ENCODE results near the gene PIK3R3. TPM values are rescaled to one million over a fixed set of nuclear protein-coding genes. Genes with fewer than 3 reads are reported as not detected.

The PIK3R3 gene
- total and polyA plus RNA-seq, 9 of the 15 experiments (the other 6 are each of a cell fraction or from before 2014, with no cell fraction given): 1.4 to 7.7 (median 4.6) TPM

GRCh38 chr1:46099215-46099614 is 33.2 kb downstream of the PIK3R3 start:
- ChIA-PET POLR2A (no interaction called here), CTCF (ENCODE audit: low intra/inter-chr PET ratio) (no interaction called here)
- H3K9ac ChIP-seq (ENCODE audit: insufficient read depth in 1 of 2, low read depth in 2 of 2, low read length in 2 of 2): no peak overlapping the region
- H2AFZ ChIP-seq (ENCODE audit: low read depth, low read length): no peak overlapping the region
- no peak overlapping the region for H3K27ac ChIP-seq (ENCODE audit: extremely low read depth, low read depth, low read length)
- 100% methylated on average over 1 of the region's 1 CpG for WGBS (ENCODE audit: insufficient coverage, low coverage, missing lambda C conversion rate)
- H3K4me1 ChIP-seq (replicated peaks in 1 of 2; ENCODE audit: control insufficient read depth in 2 of 2, insufficient read depth in 2 of 2, low read length in 2 of 2): peaks cover 4 to 6% of the 10 kb centered on the region in 2 experiments; a peak in 3 of 5 replicates
- TF ChIP-seq ZNF507 (tag; conservative IDR thresholded peaks at IDR 0.05) (no peak), ZNF324 (CRISPR knock-in tag; IDR thresholded peaks at IDR 0.05) (peak; percentile 97), TRIM28 (IDR thresholded peaks at IDR 0.05) (0 out of 2 replicates have a peak, but pooled peaks have one; percentile 47)
- no peaks in the 10 kb centered on the region for H3K79me2 ChIP-seq (ENCODE audit: control insufficient read depth, insufficient read depth, low read length)
- FAIRE-seq (no peak), ATAC-seq (no peak), DNase-seq (ENCODE audit: extremely low read depth in 1 of 4, low spot score in 3 of 4) (no peak)
- intact Hi-C loops (cut with micrococcal nuclease) (no loop called here), in situ Hi-C loops (cut with MboI) (no loop called here)
- no peaks in the 10 kb centered on the region for H3K36me3 ChIP-seq (ENCODE audit: control insufficient read depth, insufficient read depth, low read length)
- no TSS peak for BruUV-seq (replicated peaks)
- no peak overlapping the region for H3K4me2 ChIP-seq (ENCODE audit: insufficient read depth, low read length)
- H3K4me3 ChIP-seq: no peak overlapping the region
- no peaks in the 10 kb centered on the region for H3K27me3 ChIP-seq (ENCODE audit: control insufficient read depth in 2 of 2, insufficient read depth in 2 of 2, low read length in 2 of 2)
- H3K9me3 ChIP-seq (replicated peaks; ENCODE audit: control insufficient read depth, insufficient read depth, low read depth, low read length): 0 out of 2 replicates have a peak, but pooled peaks cover 2% of the 10 kb centered on the region
- no peaks in the 10 kb centered on the region for H3K9me1 ChIP-seq (ENCODE audit: control insufficient read depth, insufficient read depth, low read length)
- no peaks in the 10 kb centered on the region for H4K20me1 ChIP-seq (replicated peaks; ENCODE audit: control insufficient read depth, insufficient read depth, low read length)

DNA sequence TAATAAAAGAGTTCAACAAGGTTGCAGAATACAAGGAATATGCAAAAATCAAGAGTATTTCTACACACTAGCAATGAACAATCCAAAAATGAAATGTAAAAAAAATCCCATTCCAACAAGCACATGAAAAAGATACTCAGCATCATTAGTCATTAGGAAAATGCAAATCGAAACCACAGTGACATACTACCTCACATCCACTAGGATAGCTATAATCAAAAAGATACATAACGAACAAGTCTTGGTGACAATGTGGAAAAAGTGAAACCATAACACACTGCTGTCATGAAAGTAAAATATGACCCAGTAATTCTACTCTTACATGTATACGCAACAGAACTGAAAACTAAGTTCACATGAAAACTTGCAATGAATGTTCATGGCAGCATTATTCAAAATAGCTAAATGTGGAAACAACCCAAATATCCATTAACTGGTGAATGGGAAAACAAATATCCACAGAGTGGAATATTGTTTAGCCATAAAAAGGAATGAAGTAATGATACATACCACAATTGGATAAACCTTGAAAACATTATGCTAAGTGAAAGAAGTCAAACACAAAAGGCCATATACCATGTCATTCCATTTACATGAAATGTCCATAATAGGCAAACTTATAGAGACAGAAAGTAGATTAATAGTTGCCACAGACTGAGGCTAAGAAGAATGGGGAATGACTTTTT is 34.3 kb downstream of the PIK3R3 start:
- Histone ChIP-seq H3K9ac (ENCODE audit: insufficient read depth in 1 of 2, low read depth in 2 of 2, low read length in 2 of 2) (no peak overlapping the region), H3K27ac (ENCODE audit: extremely low read depth, low read depth, low read length) (no peak overlapping the region), H3K9me3 (replicated peaks; ENCODE audit: control insufficient read depth, insufficient read depth, low read depth, low read length) (0 out of 2 replicates have a peak, but pooled peaks cover 2% of the 10 kb centered on the region), H3K36me3 (ENCODE audit: control insufficient read depth, insufficient read depth, low read length) (no peaks in the 10 kb centered on the region), H3K4me3 (no peak overlapping the region), H3K4me2 (ENCODE audit: insufficient read depth, low read length) (no peak overlapping the region), H3K79me2 (ENCODE audit: control insufficient read depth, insufficient read depth, low read length) (no peaks in the 10 kb centered on the region), H2AFZ (ENCODE audit: low read depth, low read length) (no peak overlapping the region), H4K20me1 (replicated peaks; ENCODE audit: control insufficient read depth, insufficient read depth, low read length) (no peaks in the 10 kb centered on the region), H3K4me1 (replicated peaks in 1 of 2; ENCODE audit: control insufficient read depth in 2 of 2, insufficient read depth in 2 of 2, low read length in 2 of 2) (peaks cover 4 to 6% of the 10 kb centered on the region in 2 experiments; a peak in 3 of 5 replicates), H3K27me3 (ENCODE audit: control insufficient read depth in 2 of 2, insufficient read depth in 2 of 2, low read length in 2 of 2) (no peaks in the 10 kb centered on the region), H3K9me1 (ENCODE audit: control insufficient read depth, insufficient read depth, low read length) (no peaks in the 10 kb centered on the region)
- in situ Hi-C loops (cut with MboI): no loop called here
- ChIA-PET CTCF (ENCODE audit: low intra/inter-chr PET ratio) (no interaction called here), POLR2A (interaction anchor here (0.6 to 1.8 kb wide), 4 partner anchors 12 to 892 kb away, joined by 3 to 5 read pairs (median 4); partner anchors contain the start of gene PIK3R3)
- BruUV-seq (replicated peaks): no TSS peak
- no peak for FAIRE-seq
- ATAC-seq: no peak
- no peak for DNase-seq (ENCODE audit: extremely low read depth in 1 of 4, low spot score in 3 of 4)
- peak; percentile 71; the same call in 1 of the 2 replicates for TF ChIP-seq ZNF24 (IDR thresholded peaks at IDR 0.05)
- TF ChIP-seq STAG1 (CRISPR knock-in tag; IDR thresholded peaks at IDR 0.05; ENCODE audit: borderline replicate concordance): no peak
- intact Hi-C loops (cut with micrococcal nuclease): no loop called here
- 68% methylated on average over 3 of the region's 3 CpGs for WGBS (ENCODE audit: insufficient coverage, low coverage, missing lambda C conversion rate)

All from K562 (cell line).